ENCODE data around the gene PDGFC.

- TF ChIP-seq EZH2 (IDR thresholded peaks at IDR 0.05; ENCODE audit: low read depth), result no peak
- TF ChIP-seq, protein P1, sequence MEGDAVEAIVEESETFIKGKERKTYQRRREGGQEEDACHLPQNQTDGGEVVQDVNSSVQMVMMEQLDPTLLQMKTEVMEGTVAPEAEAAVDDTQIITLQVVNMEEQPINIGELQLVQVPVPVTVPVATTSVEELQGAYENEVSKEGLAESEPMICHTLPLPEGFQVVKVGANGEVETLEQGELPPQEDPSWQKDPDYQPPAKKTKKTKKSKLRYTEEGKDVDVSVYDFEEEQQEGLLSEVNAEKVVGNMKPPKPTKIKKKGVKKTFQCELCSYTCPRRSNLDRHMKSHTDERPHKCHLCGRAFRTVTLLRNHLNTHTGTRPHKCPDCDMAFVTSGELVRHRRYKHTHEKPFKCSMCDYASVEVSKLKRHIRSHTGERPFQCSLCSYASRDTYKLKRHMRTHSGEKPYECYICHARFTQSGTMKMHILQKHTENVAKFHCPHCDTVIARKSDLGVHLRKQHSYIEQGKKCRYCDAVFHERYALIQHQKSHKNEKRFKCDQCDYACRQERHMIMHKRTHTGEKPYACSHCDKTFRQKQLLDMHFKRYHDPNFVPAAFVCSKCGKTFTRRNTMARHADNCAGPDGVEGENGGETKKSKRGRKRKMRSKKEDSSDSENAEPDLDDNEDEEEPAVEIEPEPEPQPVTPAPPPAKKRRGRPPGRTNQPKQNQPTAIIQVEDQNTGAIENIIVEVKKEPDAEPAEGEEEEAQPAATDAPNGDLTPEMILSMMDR (conservative IDR thresholded peaks at IDR 0.05), result no peak
Observed at GRCh38 chr4:156797206-156797605, 174.4 kb downstream of the PDGFC start.

Measured in PC-9 (cell line).